Measurements from ENCODE around the gene OPALIN.

OPALIN gene

DNA sequence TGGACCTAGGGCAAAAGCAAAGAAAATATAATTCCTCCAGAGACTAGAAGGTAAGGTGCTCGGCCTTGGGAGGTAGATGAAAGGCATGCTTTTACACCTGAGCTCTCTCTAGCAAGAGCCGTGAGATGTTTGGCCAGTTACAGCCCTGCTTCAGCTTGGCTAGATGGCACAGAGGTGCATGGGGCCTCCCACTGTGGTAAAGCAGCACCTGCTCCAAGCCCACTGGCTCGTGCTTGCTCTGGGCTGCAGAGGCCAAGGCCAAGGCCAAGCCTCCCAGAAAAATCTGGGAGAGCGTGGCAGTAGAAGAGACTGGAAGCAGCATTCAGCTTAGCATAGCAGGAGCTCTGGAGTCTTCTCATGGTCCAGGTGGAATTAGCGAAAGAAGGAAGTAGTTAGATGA is 31.0 kb upstream of the OPALIN start:
- Histone ChIP-seq H3K36me3 (ENCODE audit: control insufficient read depth, insufficient read depth, low read length) (no peaks in the 10 kb centered on the region), H3K27me3 (replicated peaks; ENCODE audit: control insufficient read depth, insufficient read depth, low read length) (peaks cover 2% of the 10 kb centered on the region), H3K4me3 (replicated peaks; ENCODE audit: low read depth, low read length) (no peak overlapping the region)
- DNase-seq (ENCODE audit: extremely low read depth, insufficient read length) = no peak
- TF ChIP-seq, protein P1, sequence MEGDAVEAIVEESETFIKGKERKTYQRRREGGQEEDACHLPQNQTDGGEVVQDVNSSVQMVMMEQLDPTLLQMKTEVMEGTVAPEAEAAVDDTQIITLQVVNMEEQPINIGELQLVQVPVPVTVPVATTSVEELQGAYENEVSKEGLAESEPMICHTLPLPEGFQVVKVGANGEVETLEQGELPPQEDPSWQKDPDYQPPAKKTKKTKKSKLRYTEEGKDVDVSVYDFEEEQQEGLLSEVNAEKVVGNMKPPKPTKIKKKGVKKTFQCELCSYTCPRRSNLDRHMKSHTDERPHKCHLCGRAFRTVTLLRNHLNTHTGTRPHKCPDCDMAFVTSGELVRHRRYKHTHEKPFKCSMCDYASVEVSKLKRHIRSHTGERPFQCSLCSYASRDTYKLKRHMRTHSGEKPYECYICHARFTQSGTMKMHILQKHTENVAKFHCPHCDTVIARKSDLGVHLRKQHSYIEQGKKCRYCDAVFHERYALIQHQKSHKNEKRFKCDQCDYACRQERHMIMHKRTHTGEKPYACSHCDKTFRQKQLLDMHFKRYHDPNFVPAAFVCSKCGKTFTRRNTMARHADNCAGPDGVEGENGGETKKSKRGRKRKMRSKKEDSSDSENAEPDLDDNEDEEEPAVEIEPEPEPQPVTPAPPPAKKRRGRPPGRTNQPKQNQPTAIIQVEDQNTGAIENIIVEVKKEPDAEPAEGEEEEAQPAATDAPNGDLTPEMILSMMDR (IDR thresholded peaks at IDR 0.05; ENCODE audit: insufficient read depth, low read length, poor library complexity, severe bottlenecking) = no peak

DNA sequence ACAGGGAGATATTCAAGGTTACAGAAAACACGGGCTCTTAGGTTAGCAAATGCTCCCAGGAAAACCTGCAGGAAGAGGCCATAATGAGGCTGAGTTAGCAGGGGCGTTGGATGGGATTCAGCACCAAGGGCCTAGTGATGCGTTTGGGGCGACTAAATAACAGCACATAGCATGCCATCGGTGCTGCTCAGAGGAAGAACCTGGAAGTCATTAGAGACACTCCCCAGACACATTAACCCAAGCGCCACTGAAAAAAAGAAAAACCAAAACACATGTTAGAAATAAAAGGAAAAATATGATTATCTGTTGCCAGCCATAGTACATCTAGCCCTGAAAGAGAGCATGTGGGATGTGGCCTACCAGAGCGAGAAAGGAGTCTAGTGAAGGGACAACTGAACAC is 28.8 kb upstream of the OPALIN start:
- Histone ChIP-seq H3K27me3 (replicated peaks; ENCODE audit: control insufficient read depth, insufficient read depth, low read length) (peaks cover 3% of the 10 kb centered on the region), H3K36me3 (ENCODE audit: control insufficient read depth, insufficient read depth, low read length) (no peaks in the 10 kb centered on the region), H3K4me3 (replicated peaks; ENCODE audit: low read depth, low read length) (no peak overlapping the region)
- TF ChIP-seq, protein P1 (IDR thresholded peaks at IDR 0.05; ENCODE audit: insufficient read depth, low read length, poor library complexity, severe bottlenecking) = no peak
- no peak for DNase-seq (ENCODE audit: extremely low read depth, insufficient read length)

GRCh38 chr10:96387161-96387560 is 28.4 kb upstream of the OPALIN start:
- no peak for DNase-seq (ENCODE audit: extremely low read depth, insufficient read length)
- no peaks in the 10 kb centered on the region for H3K36me3 ChIP-seq (ENCODE audit: control insufficient read depth, insufficient read depth, low read length)
- TF ChIP-seq, protein P1 (IDR thresholded peaks at IDR 0.05; ENCODE audit: insufficient read depth, low read length, poor library complexity, severe bottlenecking) = no peak
- H3K27me3 ChIP-seq (replicated peaks; ENCODE audit: control insufficient read depth, insufficient read depth, low read length) = peaks cover 3% of the 10 kb centered on the region
- no peak overlapping the region for H3K4me3 ChIP-seq (replicated peaks; ENCODE audit: low read depth, low read length)

- peaks cover 3% of the 10 kb centered on the region; the same call in 1 of the 2 replicates for H3K27me3 ChIP-seq (replicated peaks; ENCODE audit: control insufficient read depth, insufficient read depth, low read length)
- no peak for DNase-seq (ENCODE audit: extremely low read depth, insufficient read length)
- no peak overlapping the region for H3K4me3 ChIP-seq (replicated peaks; ENCODE audit: low read depth, low read length)
- TF ChIP-seq, protein P1 (IDR thresholded peaks at IDR 0.05; ENCODE audit: insufficient read depth, low read length, poor library complexity, severe bottlenecking) = no peak
- H3K36me3 ChIP-seq (ENCODE audit: control insufficient read depth, insufficient read depth, low read length) = no peaks in the 10 kb centered on the region
Measured at GRCh38 chr10:96384506-96384905, 25.7 kb upstream of the OPALIN start.

DNA sequence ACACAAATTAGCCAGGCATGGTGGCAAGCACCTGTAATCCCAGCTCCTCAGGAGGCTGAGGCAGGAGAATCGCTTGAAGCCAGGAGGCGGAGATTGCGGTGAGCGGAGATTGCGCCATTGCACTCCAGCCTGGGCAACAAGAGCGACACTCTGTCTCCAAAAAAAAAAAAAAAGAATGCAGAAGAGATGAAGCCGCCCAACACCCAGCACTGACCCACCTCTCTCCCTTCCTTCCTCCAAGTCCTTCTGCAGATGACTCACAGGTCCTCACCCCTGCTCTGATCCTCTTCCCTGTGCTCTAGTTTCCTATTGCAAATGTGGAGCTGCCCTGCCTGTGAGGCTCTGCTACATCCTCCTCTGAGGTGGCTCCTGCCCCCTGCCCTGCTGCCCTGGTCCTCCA is 22.0 kb upstream of the OPALIN start:
- TF ChIP-seq, protein P1 (IDR thresholded peaks at IDR 0.05; ENCODE audit: insufficient read depth, low read length, poor library complexity, severe bottlenecking) = no peak
- no peak for DNase-seq (ENCODE audit: extremely low read depth, insufficient read length)
- Histone ChIP-seq H3K4me3 (replicated peaks; ENCODE audit: low read depth, low read length) (no peak overlapping the region), H3K27me3 (replicated peaks; ENCODE audit: control insufficient read depth, insufficient read depth, low read length) (peaks cover 1% of the 10 kb centered on the region), H3K36me3 (ENCODE audit: control insufficient read depth, insufficient read depth, low read length) (no peaks in the 10 kb centered on the region)

DNA sequence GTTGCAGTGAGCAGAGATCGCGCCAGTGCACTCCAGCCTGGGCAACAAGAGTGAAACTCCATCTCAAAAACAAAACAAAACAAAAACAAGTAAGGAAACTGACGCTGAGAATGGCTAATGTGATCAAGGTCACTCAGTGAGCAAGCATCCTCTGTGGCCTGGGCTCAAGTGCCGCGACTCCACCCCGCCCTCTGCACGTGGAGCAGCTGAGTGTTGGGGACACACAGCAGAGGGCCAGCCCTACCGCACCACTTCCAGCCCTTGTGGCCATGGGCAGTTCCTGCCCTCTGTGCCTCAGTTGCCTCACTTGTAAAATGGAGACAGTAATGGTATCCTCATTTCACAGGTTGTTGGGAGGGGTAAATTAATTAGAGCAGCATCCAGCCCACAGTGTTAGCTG is 21.0 kb upstream of the OPALIN start:
- TF ChIP-seq, protein P1 (IDR thresholded peaks at IDR 0.05; ENCODE audit: insufficient read depth, low read length, poor library complexity, severe bottlenecking) = no peak
- H3K4me3 ChIP-seq (replicated peaks; ENCODE audit: low read depth, low read length) = no peak overlapping the region
- H3K36me3 ChIP-seq (ENCODE audit: control insufficient read depth, insufficient read depth, low read length) = no peaks in the 10 kb centered on the region
- DNase-seq (ENCODE audit: extremely low read depth, insufficient read length) = no peak
- H3K27me3 ChIP-seq (replicated peaks; ENCODE audit: control insufficient read depth, insufficient read depth, low read length) = peaks cover 1% of the 10 kb centered on the region

All from GM06990 (cell line).